HG03565 (cell line): Measurements from ENCODE around the gene DIP2C.

ENCODE experiments used
- ATAC-seq: cut with Tn5 transposase; IDR thresholded peaks from one replicate; pipeline ENCODE4 v1.9.1; 2021; ENCODE audit warnings: mild to moderate bottlenecking, moderate library complexity; ENCODE audit not compliant: unreplicated experiment

DIP2C gene

DNA sequence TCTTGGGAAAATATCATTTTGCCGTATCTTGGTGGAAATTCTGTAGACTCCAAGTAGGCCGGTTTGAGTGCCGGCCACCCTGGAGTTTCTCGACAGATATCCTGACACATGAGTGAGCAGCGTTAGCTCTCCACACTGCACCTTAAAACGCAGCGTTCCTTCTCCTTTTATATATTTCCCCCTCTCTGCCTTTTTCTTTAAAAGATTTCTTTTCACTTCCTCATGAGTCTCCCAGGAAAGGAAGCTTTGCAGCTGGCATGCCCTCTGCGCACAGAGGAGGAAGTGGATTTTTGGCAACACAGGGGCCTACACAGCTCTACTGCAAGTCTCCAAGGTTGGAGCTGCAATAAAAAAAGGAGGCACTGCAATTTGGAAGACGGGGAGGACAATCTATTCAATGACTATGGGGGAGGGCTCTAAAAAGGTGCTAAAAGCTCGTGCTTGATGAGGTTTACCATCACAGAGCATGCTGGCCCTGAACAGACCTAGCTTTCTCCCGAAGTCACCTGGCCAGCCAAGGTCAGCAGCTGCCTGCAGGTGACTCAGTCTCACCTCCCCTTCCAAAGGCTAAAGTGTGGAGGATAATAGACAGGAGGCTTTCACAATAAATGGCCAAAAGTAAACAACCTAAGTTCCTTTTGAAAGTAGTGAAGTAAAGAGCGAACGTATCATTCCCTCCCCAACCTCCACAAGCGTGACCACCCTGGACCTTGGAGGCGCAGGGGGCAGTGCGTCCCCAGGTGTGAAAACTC, 301.4 kb downstream of the DIP2C start:
- no peak for ATAC-seq

- ATAC-seq, result no peak
These were observed 301.9 kb downstream of the DIP2C start for GRCh38 chr10:387593-387891.

DNA sequence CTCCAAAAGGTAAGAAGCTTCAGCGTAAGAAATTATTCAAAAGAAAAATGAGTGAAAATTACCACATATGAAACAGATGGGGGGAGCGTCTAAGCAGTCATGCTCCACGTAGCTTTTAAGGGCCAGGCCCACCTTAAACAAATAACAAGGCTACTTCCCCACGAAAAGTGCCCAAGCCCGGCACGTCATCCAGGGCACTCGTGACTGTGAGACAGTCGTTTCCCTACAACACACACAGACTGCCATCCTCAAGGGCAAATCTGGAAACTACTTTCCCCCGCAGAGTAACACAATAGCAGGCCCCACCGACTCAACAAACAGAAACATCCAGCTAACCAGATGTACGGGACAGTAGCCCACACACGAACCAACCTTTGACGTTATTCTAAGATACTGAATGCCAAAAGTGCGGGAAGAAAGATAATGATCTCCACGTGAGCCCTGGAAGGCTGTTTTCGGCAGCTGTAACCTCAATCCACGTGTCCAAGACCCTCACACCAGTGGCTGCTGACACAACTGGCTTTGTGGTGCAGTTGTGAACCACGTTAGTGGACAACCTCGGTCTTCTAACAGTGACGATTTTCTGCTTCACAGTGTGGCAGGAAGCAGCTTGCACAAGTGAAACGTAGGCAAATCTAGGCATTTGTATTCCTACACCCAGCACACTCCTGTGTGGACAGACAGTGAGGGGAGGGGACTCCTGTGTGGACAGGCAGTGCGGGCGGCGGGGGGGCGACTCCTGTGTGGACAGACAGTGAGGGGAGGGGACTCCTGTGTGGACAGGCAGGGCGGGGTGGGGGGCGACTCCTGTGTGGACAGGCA, 302.5 kb downstream of the DIP2C start:
- ATAC-seq, result no peak

- no peak for ATAC-seq
These were observed 303.7 kb downstream of the DIP2C start for GRCh38 chr10:385571-386300.

- ATAC-seq, result no peak
These were observed 304.7 kb downstream of the DIP2C start for GRCh38 chr10:384538-385305.

DNA sequence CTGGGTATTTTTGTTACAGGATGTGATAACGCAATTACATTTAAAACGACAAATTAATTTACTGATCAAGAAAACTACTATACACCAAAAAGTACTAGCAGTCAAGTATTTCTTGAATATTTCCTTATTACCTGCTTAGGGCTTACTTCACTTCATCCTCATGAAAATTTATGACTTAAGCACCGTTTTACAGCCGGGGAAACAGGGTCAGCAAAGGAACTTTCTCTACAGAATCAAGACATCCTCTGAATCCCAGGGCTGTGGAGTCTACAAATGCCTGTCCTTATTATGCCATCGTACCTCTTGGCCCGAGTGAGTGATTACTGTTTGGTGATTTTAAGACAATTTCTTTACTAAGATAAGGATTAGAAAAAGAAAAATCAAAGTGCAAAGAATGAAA, 305.9 kb downstream of the DIP2C start:
- no peak for ATAC-seq

DNA sequence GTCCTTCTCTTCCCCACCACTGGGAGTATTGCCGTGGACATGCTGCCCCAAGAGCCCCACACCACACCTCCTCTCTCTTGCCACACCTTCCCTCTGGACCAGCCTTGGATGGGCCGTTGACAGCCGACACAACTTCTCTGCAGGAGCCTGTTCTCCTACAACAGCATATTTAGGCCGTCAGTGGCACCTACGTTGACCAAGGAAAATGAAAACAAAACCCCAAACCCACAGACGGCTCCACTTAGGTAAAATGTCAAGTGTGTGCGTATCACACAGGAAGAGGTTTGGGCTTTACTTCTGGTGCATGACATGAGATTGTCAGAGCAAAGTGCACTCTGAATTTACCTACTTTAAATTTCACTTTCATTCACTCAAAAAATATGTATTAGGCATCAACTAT, 307.7 kb downstream of the DIP2C start:
- ATAC-seq, result no peak

DNA sequence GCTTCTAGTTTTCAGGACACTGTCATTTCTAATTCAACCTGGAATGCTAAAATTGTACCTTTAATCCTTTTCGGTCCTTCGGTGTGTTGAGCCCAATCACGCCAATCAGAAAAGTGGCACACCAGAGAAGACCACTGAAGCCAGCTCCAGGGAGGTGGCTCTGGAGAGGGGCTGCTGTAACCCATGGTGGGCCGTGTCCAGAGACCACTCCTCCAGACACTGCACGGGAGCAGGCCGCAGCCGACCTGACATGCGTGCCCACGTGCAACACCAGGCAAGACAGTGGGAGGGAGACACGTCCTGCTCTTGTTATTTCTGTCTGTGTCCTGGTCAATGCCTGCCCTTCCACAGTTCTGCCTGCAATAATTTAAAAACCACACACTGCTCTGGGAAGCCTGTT, 308.1 kb downstream of the DIP2C start:
- ATAC-seq, result no peak

DNA sequence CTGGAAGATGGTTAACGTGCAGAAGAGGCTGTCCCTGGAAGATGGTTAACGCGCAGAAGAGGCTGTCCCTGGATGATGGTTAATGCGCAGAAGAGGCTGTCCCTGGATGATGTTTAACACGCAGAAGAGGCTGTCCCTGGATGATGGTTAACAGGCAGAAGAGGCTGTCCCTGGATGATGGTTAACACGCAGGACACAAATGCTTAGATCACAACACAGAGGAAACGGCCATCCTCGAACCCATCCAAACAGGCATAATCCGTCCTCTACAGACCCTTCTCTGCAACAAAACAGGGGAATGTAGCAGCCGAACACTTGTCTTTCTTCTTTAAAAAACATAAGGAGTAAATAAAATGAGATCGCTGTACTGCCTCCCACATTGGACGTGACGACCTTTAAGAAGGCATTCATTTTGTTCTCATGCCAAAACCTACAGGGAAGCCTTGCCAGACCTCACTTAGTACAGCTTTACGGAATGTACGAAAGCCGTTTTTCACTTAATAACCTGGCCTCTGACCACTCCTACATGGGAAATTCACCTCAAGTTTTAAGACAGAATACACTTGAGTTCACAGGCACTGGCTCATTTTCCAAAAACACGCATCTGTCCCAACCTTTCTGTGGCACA, 309.0 kb downstream of the DIP2C start:
- no peak for ATAC-seq

DNA sequence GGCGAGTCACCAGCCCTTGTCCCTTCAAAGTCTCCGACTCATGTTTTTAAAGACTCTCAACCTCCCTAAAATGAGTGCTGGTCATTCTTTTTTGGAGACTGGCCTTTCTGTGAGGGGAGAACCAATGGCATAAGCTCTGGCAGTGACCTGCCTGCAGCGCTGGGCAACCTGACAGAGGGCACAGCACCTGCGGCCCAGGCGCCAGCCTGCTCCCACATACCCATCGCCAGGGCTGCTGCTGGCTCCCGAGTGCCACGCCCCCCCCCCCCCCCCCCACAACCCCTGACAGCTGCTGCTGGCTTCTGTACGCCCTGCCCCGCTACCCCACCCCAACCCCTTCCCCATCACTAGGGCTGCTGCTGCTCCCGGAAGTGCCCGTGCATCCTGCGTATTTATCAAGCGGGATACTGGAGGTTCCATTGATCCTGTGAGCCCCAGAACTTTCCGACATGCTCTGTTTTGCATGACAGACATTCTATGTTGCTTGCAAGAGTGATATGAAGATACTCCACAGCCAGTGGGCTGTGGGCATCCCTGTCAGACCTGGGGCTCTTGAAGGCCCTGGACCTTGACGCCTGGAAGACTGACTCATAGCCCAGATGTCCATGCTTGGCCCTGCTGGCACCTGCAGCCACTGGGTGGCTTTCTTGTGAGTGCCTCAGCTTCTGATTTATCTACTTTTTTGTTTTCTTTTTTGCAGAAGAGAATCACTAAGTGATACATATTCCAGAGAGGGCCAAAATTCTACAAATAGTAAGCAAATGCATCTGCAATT, 310.4 kb downstream of the DIP2C start:
- no peak for ATAC-seq

DNA sequence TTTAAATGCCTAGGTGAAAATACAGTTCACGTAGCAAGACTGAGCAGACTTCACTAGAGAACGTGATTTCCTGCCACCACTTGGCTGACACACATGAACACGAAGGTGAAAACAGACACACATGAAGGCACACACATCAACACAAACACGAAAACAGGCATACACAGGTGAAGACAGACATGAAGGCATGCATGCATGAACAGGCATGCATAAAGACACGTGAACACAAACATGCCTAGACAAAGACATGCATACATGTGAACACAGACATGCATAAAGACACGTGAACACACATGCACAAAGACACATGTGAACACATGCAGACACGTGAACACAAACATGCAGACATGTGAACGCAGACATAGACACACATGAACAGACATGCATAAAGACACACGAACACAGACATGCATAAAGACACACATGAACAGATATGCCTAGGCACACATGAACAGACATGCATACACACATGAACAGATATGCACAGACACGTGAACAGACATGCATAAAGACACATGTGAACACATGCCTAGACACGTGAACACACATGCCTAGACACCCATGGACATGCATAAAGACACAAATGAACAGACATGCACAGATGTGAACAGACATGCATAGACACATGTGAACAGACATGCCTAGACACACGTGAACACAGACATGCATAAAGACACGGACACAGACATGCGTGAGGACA, 311.1 kb downstream of the DIP2C start:
- no peak for ATAC-seq

DNA sequence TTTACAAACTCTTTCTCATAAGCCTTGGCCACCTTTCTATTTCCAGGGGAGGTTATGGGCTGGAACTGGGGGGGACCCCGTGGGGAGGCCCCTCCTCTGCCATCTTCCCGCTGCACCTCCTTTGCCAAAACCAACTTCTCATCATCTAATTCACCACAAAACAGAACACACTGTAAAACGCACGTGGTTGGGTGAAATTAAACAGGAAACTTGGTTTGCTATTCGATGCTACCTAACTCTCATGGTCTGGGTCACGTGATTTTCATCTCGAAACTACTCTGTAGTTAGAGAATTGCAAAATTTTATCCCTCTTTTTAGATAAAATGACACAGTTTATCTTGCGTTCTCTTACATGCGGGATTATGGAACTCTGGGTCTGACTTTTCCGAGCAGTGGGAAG, 312.2 kb downstream of the DIP2C start:
- ATAC-seq, result no peak

DNA sequence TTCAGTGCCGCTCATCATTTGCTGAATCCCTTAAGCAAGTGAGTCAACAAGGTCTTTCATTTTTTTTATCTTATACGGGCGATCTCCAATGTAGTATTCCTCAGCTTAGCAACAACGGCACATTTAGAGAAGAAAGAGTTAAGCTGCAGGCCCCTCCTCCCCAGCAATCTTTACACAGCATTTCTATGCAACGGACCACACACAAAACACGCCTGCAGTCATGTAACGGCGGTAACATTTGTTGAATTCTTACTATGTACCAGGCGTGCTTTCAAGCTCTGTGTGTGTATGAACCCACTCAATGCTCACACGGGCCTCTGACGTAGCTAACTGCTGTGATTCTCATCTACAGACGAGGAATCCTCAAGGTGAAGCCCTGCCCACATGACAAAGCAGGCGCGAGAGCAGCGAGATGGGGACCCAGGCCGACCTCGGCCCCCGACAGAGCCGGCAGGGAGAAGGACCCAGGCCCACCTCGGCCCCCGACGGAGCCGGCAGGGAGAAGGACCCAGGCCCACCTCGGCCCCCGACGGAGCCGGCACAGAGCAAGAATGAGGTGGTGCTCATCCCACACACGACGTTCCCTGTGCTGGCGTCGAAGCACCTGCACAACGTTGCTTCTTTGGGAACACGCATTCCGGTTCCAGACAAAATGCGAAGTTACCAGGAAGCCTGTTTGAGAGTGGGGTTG, 313.5 kb downstream of the DIP2C start:
- ATAC-seq, result no peak

- no peak for ATAC-seq
These were observed 315.1 kb downstream of the DIP2C start for GRCh38 chr10:374354-374753.

GRCh38 chr10:373526-374309, 315.8 kb downstream of the DIP2C start:
- no peak for ATAC-seq

DNA sequence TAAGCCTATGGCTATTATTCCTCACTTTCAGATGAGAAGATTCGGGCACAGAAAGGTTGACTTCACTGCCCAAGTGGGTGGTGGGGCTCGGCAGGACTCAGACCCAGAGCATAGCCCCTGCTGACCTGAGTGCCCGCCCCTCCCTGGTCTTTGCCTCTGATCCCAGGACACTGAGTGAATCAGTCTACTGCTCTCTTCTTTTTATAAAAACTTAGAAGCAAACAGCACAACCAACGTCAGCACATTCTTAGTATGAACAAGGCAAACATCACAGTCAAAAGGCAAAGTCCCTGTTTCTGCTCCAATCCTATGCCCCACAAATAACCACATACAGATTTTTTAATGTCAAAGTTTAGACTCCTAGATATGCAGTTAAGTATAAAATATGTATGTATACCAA, 316.5 kb downstream of the DIP2C start:
- no peak for ATAC-seq

DNA sequence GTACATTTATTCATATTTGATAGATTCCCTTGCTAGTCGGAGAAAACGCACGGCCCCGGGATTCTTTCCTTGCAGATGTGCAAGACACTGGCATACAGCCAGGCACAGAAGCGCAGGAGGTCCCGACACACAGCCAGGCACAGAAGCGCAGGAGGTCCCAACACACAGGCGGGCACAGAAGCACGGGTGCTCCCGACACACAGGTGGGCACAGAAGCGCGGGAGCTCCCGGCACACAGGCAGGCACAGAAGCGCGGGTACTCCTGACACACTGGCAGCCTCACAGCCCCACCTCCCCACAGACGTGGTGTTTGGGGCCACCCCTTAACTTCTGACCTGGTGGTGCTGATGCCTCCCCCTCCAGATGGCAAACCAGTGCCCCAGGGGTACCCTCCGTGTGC, 316.9 kb downstream of the DIP2C start:
- ATAC-seq, result no peak

- no peak for ATAC-seq
These were observed 318.0 kb downstream of the DIP2C start for GRCh38 chr10:371515-371914.
